NCI-H345 treated with DMSO at 0.1 percent for 48 hours (cell line): Measurements from ENCODE around the gene ZNRF2.
"Not testable (repeated sequence)": the region's sequence is repeated elsewhere in the genome, so short reads cannot be mapped to it uniquely, and the experiment has no call there.

Source experiments
- DNase-seq: peaks from one replicate; lab custom pipeline; 2025; ENCODE audit not compliant: unreplicated experiment; lab: John Stamatoyannopoulos, UW

ZNRF2 gene

GRCh38 chr7:30260246-30260768 lies 24.1 kb upstream of the ZNRF2 start:
- no peak for DNase-seq

DNA sequence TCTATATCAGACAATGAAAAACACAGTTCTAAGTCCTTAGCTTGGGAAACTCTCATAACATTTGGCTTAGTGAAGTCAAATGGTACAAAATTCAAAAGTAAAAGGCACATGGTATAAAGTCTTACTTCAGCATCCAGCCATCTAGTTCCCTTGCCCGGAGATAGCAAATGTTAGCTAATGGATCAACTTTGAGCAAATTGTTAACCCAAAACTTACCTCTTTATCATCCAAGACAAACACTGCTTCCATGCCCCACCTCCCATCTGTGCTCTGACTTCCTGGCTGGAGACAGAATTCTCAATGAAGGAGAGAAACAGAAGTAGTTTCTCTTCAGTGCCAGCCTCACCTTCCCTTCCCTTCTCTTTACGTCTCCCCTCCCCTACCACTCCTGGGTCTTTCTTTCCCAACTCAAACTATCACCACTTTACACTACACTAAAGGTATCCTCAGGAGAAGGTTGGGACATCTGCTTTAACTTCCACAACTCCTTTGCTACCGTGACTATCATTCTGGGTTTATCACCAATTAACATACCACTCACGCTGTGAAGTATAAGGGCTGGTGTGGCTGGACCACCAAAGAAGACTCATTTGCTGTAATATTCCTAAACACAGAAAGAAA lies 21.2 kb upstream of the ZNRF2 start:
- no peak for DNase-seq

- DNase-seq: no peak
Measured at GRCh38 chr7:30264052-30264451, 20.3 kb upstream of the ZNRF2 start.

DNA sequence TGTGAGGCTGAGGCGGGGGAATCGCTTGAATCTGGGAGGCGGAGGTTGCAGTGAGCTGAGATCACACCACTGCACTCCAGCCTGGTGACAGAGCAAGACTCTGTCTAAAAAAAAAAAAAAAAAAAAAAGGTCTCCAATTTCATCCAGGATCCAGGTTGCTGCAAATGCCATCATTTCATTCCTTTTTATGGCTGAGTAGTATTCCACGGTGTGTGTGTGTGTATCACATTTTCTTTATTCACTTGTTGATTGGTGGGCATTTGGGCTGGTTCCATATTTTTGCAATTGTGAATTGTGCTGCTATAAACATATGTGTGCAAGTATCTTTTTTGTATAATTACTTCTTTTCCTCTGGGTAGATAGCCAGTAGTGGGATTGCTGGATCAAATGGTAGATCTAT lies 19.2 kb upstream of the ZNRF2 start:
- not testable (repeated sequence) for DNase-seq

- no peak for DNase-seq
Measured at GRCh38 chr7:30266686-30267085, 17.7 kb upstream of the ZNRF2 start.

GRCh38 chr7:30268586-30268985 lies 15.8 kb upstream of the ZNRF2 start:
- no peak for DNase-seq

GRCh38 chr7:30269490-30269889 lies 14.9 kb upstream of the ZNRF2 start:
- DNase-seq: no peak

GRCh38 chr7:30270921-30271320 lies 13.5 kb upstream of the ZNRF2 start:
- DNase-seq: no peak

DNA sequence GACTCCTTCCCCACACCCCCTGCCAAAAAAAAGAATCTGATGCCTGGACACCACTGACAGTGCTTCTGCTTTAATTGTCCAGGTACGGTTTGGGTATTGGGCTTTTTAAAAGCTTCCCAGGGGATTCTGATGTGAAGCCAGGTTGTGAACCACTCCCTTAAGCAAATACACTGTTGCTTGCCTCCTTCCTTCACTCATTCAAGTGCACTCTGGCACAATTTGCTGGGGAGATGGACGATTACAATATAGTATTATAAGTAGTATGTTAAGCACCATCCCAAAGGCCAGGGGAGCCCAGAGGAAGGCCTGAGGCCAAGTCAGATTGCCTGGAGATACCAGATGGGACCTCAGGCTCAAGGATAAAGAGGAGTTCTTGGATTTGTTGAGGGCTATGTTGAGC lies 12.3 kb upstream of the ZNRF2 start:
- no peak for DNase-seq

- no peak for DNase-seq
Measured at GRCh38 chr7:30273552-30273951, 10.8 kb upstream of the ZNRF2 start.

- no peak for DNase-seq
Measured at GRCh38 chr7:30274641-30275040, 9.8 kb upstream of the ZNRF2 start.

GRCh38 chr7:30276203-30276900 lies 8.0 kb upstream of the ZNRF2 start:
- DNase-seq: no peak

- peak; percentile 30 for DNase-seq
Measured at GRCh38 chr7:30278376-30278775, 6.0 kb upstream of the ZNRF2 start.

- no peak for DNase-seq
Measured at GRCh38 chr7:30278849-30279652, 5.3 kb upstream of the ZNRF2 start.

GRCh38 chr7:30279653-30279904 lies 4.8 kb upstream of the ZNRF2 start:
- no peak for DNase-seq

GRCh38 chr7:30280631-30281030 lies 3.8 kb upstream of the ZNRF2 start:
- no peak for DNase-seq

DNA sequence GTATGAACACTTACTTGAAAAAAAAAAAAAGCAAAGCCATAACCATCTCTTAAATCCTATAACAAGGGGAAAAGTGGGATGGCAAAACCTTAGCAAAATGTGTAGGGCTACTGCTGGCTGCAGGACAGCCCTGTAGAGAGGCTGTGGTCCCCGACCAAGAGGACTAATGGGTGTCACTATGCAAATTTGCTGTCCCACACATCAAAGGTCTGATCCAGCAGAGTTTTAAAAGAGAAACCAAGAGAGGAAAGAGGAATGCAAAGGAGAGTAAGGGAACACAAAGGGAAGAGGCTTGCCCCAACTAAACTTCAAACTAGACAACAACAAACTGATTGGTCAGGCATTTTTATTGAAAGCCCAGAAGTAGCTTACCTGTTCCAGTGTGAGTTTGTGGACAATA lies 3.1 kb upstream of the ZNRF2 start:
- DNase-seq: no peak

- DNase-seq: no peak
Measured at GRCh38 chr7:30281791-30282190, 2.6 kb upstream of the ZNRF2 start.

DNA sequence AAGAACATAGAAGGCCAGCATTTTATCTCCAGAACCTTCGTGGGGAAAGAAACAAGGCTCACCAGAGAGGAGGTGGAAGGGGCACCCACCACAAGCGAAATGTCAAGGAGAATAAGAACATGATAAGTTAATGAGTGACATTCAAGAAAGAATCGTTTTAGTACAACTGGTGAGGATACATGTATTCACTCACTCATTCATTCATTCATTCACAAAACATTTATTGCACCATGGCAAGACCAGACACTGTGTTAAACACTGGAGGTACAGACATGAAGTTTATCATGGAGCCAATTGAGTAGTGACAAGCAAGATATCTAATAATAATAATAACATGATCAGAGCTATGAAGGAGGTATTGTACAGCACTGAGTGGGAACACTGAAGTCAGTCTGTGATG lies 1.7 kb upstream of the ZNRF2 start:
- DNase-seq: no peak

GRCh38 chr7:30285067-30285535 lies 704 bp downstream of the ZNRF2 start:
- DNase-seq: no peak

- no peak for DNase-seq
Measured at GRCh38 chr7:30285536-30286284, 1.3 kb downstream of the ZNRF2 start.
